H9 (cell line): Measurements from ENCODE around the gene R3HDML. TPM values are rescaled to one million over a fixed set of nuclear protein-coding genes. Genes with fewer than 3 reads are reported as not detected.

ENCODE experiments used
- DNase-seq: peaks from one replicate; pipeline ENCODE4 v3.0.0-alpha.2; 2017
- H2AFZ ChIP-seq: one replicate; pipeline ENCODE4 v1.6.1; 2013; ENCODE audit warnings: mild to moderate bottlenecking, low read length, control low read depth, moderate library complexity
- H2AK5ac ChIP-seq: 2 replicates; pipeline ENCODE4 v1.6.1; 2013; ENCODE audit warnings: low read length, control low read depth, mixed read lengths; ENCODE audit not compliant: insufficient read length
- H2BK120ac ChIP-seq: one replicate; pipeline ENCODE4 v1.6.1; 2013; ENCODE audit warnings: low read depth, mild to moderate bottlenecking, low read length, control low read depth, inconsistent platforms; ENCODE audit not compliant: poor library complexity, severe bottlenecking
- H2BK12ac ChIP-seq: 2 replicates; pipeline ENCODE4 v1.6.1; 2013; ENCODE audit warnings: low read length, control low read depth, mixed read lengths, low read depth; ENCODE audit not compliant: insufficient read length
- H2BK15ac ChIP-seq: 2 replicates; pipeline ENCODE4 v1.6.1; 2013; ENCODE audit warnings: low read depth, low read length, control low read depth
- H2BK20ac ChIP-seq: one replicate; pipeline ENCODE4 v1.6.1; 2013; ENCODE audit warnings: low read depth, mild to moderate bottlenecking, low read length, control low read depth, inconsistent platforms; ENCODE audit not compliant: poor library complexity, severe bottlenecking
- H2BK5ac ChIP-seq: 2 replicates; pipeline ENCODE4 v1.6.1; 2013; ENCODE audit warnings: low read length, control low read depth, mixed read lengths; ENCODE audit not compliant: insufficient read length
- H3K14ac ChIP-seq: 2 replicates; pipeline ENCODE4 v1.6.1; 2013; ENCODE audit warnings: low read length, control low read depth; ENCODE audit not compliant: insufficient read depth
- H3K18ac ChIP-seq: 2 replicates; pipeline ENCODE4 v1.6.1; 2013; ENCODE audit warnings: low read depth, mild to moderate bottlenecking, mixed read lengths, low read length, control low read depth; ENCODE audit not compliant: insufficient read length
- H3K23ac ChIP-seq: 2 replicates; pipeline ENCODE4 v1.6.1; 2013; ENCODE audit warnings: low read length, control low read depth, mixed read lengths, low read depth; ENCODE audit not compliant: insufficient read length
- H3K23me2 ChIP-seq: 2 replicates; pipeline ENCODE4 v1.6.1; 2013; ENCODE audit warnings: low read depth, mild to moderate bottlenecking, mixed read lengths, low read length, control low read depth; ENCODE audit not compliant: insufficient read length, poor library complexity, severe bottlenecking
- H3K27ac ChIP-seq: 2 replicates; pipeline ENCODE4 v1.5.1; 2013; ENCODE audit warnings: low read length, control low read depth, mixed read lengths, low read depth; ENCODE audit not compliant: insufficient read length
- H3K27me3 ChIP-seq: 2 replicates; pipeline ENCODE4 v1.6.1; 2013; ENCODE audit warnings: low read length, control low read depth, inconsistent platforms; ENCODE audit not compliant: insufficient read depth
- H3K4ac ChIP-seq: 2 replicates; pipeline ENCODE4 v1.6.1; 2013; ENCODE audit warnings: low read depth, mild to moderate bottlenecking, control low read depth, inconsistent platforms, low read length, moderate library complexity
- H3K4me1 ChIP-seq: 2 replicates; pipeline ENCODE4 v1.6.1; 2013; ENCODE audit warnings: low read length, control low read depth, inconsistent platforms; ENCODE audit not compliant: insufficient read depth
- H3K4me2 ChIP-seq: 2 replicates; pipeline ENCODE4 v1.6.1; 2013; ENCODE audit warnings: low read length, control low read depth, mixed read lengths; ENCODE audit not compliant: insufficient read length, insufficient read depth
- H3K56ac ChIP-seq: 2 replicates; pipeline ENCODE4 v1.6.1; 2013; ENCODE audit warnings: low read depth, mild to moderate bottlenecking, mixed read lengths, low read length, control low read depth; ENCODE audit not compliant: insufficient read length
- H3K79me1 ChIP-seq: 2 replicates; pipeline ENCODE4 v1.6.1; 2013; ENCODE audit warnings: low read depth, mild to moderate bottlenecking, moderate library complexity, low read length, control low read depth, inconsistent platforms; ENCODE audit not compliant: insufficient read depth, poor library complexity, severe bottlenecking
- H3K79me2 ChIP-seq: 2 replicates; pipeline ENCODE4 v1.6.1; 2013; ENCODE audit warnings: low read length, control low read depth, inconsistent platforms; ENCODE audit not compliant: insufficient read depth
- H3K9ac ChIP-seq: 2 replicates; pipeline ENCODE4 v1.6.1; 2013; ENCODE audit warnings: low read length, control low read depth, mixed read lengths; ENCODE audit not compliant: insufficient read length; ENCODE audit errors: extremely low read depth
- H3K9me3 ChIP-seq: one replicate; pipeline ENCODE4 v1.6.1; 2013; ENCODE audit warnings: low read depth, low read length, inconsistent platforms; ENCODE audit not compliant: control insufficient read depth
- H3T11ph ChIP-seq: one replicate; pipeline ENCODE4 v1.6.1; 2013; ENCODE audit warnings: mild to moderate bottlenecking, low read length, control low read depth, inconsistent platforms
- H4K20me1 ChIP-seq: one replicate; pipeline ENCODE4 v1.6.1; 2013; ENCODE audit not compliant: control insufficient read depth, insufficient read length, insufficient read depth
- H4K5ac ChIP-seq: 2 replicates; pipeline ENCODE4 v1.6.1; 2013; ENCODE audit warnings: low read depth, mild to moderate bottlenecking, mixed read lengths, low read length, control low read depth; ENCODE audit not compliant: insufficient read length
- H4K8ac ChIP-seq: replicated peaks from 2 replicates; pipeline ENCODE4 v1.6.1; 2013; ENCODE audit warnings: low read length, control low read depth, mixed read lengths, low read depth; ENCODE audit not compliant: insufficient read length
- H4K91ac ChIP-seq: 2 replicates; pipeline ENCODE4 v1.6.1; 2013; ENCODE audit warnings: low read depth, mild to moderate bottlenecking, moderate library complexity, mixed read lengths, low read length, control low read depth; ENCODE audit not compliant: insufficient read length
- H3K27ac Mint-ChIP-seq, 3 experiments: 2 replicates in 2 of 3; 3 replicates in 1 of 3; pipeline ENCODE4 v1.8.0; 2020 to 2021; ENCODE audit warnings: mixed read lengths in 3 of 3, mild to moderate bottlenecking in 1 of 3, moderate library complexity in 1 of 3
- H3K27me3 Mint-ChIP-seq: 2 replicates; pipeline ENCODE4 v1.8.0; 2021; ENCODE audit warnings: low read depth, mild to moderate bottlenecking, moderate library complexity, mixed read lengths
- H3K36me3 Mint-ChIP-seq, 3 experiments: 2 replicates in 2 of 3; 3 replicates in 1 of 3; pipeline ENCODE4 v1.8.0; 2020 to 2021; ENCODE audit warnings: low read depth in 3 of 3, mixed read lengths in 3 of 3; ENCODE audit not compliant: insufficient read depth in 1 of 3
- H3K4me1 Mint-ChIP-seq, 2 experiments: 2 replicates each; pipeline ENCODE4 v1.8.0; 2020; ENCODE audit warnings: mixed read lengths in 2 of 2
- H3K4me3 Mint-ChIP-seq, 2 experiments: 2 replicates in 1 of 2; 3 replicates in 1 of 2; pipeline ENCODE4 v1.8.0; 2020 to 2021; ENCODE audit warnings: mild to moderate bottlenecking in 2 of 2, mixed read lengths in 2 of 2, moderate library complexity in 1 of 2
- H3K9me3 Mint-ChIP-seq, 2 experiments: 2 replicates in 1 of 2; 3 replicates in 1 of 2; pipeline ENCODE4 v1.8.0; 2020; ENCODE audit warnings: mild to moderate bottlenecking in 2 of 2, mixed read lengths in 2 of 2, moderate library complexity in 1 of 2
- WGBS: extraction: QIAGEN DNeasy Blood & Tissue Kit; methylation state at CpG from one replicate; pipeline ENCODE4 v1.1.7; 2013; ENCODE audit warnings: missing lambda C conversion rate, low lambda C conversion rate, mixed read lengths; ENCODE audit not compliant: insufficient read length; ENCODE audit errors: extremely low coverage; 5-methylcytosine and 5-hydroxymethylcytosine counted together
- total RNA-seq: library from RNA; stranded (reverse); gene quantifications from 2 replicates; pipeline ENCODE4 v1.2.1, GENCODE V29; 2021
- TF ChIP-seq, protein P1 (sequence below): fragments of 200-600 bp; sonication (generic); conservative IDR thresholded peaks from 3 replicates; pipeline ENCODE4 v1.8.0; 2021; ENCODE audit warnings: antibody characterized with exemption, mild to moderate bottlenecking

Gene R3HDML
- total RNA-seq, 1 experiment from 2014 or later, result not detected

DNA sequence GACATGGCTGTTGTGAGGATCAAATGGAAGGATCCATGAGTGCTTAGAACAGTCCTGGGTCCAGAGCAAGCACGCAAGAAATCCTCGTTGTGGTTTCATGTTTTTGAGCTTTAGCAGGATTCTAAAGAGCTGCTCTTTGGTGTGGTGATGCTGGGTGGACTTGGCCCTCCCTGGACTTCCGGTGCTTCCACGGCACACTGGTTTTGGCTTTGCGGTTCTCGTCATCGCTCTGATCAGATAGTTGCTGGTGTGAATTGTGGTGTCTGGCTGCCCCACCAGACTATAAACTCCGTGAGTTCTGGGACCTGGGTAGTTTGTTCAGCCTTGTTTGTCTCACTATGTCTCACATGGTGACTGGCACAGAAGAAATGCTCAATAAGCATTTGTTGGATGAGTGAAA, 21.9 kb downstream of the R3HDML start:
- H3K23ac ChIP-seq, result no peak overlapping the region
- H2BK20ac ChIP-seq, result no peak overlapping the region
- TF ChIP-seq, protein P1, sequence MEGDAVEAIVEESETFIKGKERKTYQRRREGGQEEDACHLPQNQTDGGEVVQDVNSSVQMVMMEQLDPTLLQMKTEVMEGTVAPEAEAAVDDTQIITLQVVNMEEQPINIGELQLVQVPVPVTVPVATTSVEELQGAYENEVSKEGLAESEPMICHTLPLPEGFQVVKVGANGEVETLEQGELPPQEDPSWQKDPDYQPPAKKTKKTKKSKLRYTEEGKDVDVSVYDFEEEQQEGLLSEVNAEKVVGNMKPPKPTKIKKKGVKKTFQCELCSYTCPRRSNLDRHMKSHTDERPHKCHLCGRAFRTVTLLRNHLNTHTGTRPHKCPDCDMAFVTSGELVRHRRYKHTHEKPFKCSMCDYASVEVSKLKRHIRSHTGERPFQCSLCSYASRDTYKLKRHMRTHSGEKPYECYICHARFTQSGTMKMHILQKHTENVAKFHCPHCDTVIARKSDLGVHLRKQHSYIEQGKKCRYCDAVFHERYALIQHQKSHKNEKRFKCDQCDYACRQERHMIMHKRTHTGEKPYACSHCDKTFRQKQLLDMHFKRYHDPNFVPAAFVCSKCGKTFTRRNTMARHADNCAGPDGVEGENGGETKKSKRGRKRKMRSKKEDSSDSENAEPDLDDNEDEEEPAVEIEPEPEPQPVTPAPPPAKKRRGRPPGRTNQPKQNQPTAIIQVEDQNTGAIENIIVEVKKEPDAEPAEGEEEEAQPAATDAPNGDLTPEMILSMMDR, result no peak
- no peak overlapping the region for H3K4me3 Mint-ChIP-seq
- no peak overlapping the region for H2BK120ac ChIP-seq
- H3K9me3 ChIP-seq, result no peaks in the 10 kb centered on the region
- no peaks in the 10 kb centered on the region for H3K79me2 ChIP-seq
- no peaks in the 10 kb centered on the region for H3K36me3 Mint-ChIP-seq
- DNase-seq, result no peak
- no peaks in the 10 kb centered on the region; a peak in 1 of 5 replicates for H3K9me3 Mint-ChIP-seq
- no peak overlapping the region for H3K14ac ChIP-seq
- whole genome bisulfite sequencing, result no CpG with 5 or more reads among the region's 8 CpGs
- no peak overlapping the region for H3K4ac ChIP-seq
- H3K27me3 Mint-ChIP-seq, result peaks cover 2% of the 10 kb centered on the region
- no peak overlapping the region for H3T11ph ChIP-seq
- H2BK12ac ChIP-seq, result no peak overlapping the region
- no peak overlapping the region for H3K56ac ChIP-seq
- H3K79me1 ChIP-seq, result no peaks in the 10 kb centered on the region
- H4K5ac ChIP-seq, result no peak overlapping the region
- no peak overlapping the region for H2BK15ac ChIP-seq
- no peak overlapping the region for H3K4me2 ChIP-seq
- no peaks in the 10 kb centered on the region for H3K27me3 ChIP-seq
- no peak overlapping the region for H2BK5ac ChIP-seq
- no peak overlapping the region for H4K8ac ChIP-seq
- H3K4me1 ChIP-seq, result no peaks in the 10 kb centered on the region
- H4K91ac ChIP-seq, result no peak overlapping the region
- H2AK5ac ChIP-seq, result no peak overlapping the region
- no peaks in the 10 kb centered on the region for H3K23me2 ChIP-seq
- H2AFZ ChIP-seq, result no peak overlapping the region
- H4K20me1 ChIP-seq, result no peaks in the 10 kb centered on the region
- no peak overlapping the region for H3K18ac ChIP-seq
- H3K27ac Mint-ChIP-seq, result no peak overlapping the region
- peaks cover 0 to 5% of the 10 kb centered on the region in 2 experiments; a peak in 1 of 4 replicates for H3K4me1 Mint-ChIP-seq
- no peak overlapping the region for H3K9ac ChIP-seq
- no peak overlapping the region for H3K27ac ChIP-seq
